Transverse colon (tissue), 4 donors: ENCODE data around the gene BCO1. TPM values are rescaled to one million over a fixed set of nuclear protein-coding genes. Genes with fewer than 3 reads are reported as not detected.

ENCODE experiments used
- DNase-seq: peaks from one replicate; pipeline ENCODE4 v3.0.0-alpha.2; 2019
- H3K27ac ChIP-seq, 4 donors: fragments of 200-600 bp; sonication (generic); 2 replicates each; pipeline ENCODE4 v1.5.1; 2016 to 2018; ENCODE audit warnings: inconsistent platforms in 4 of 4
- H3K27me3 ChIP-seq: fragments of 200-600 bp; sonication (generic); 2 replicates; pipeline ENCODE4 v1.5.1; 2017; ENCODE audit warnings: inconsistent platforms
- H3K36me3 ChIP-seq, 4 donors: fragments of 200-600 bp; sonication (generic); 2 replicates each; pipeline ENCODE4 v1.5.1; 2017 to 2019; ENCODE audit warnings: inconsistent platforms in 4 of 4
- H3K4me1 ChIP-seq, 4 donors: fragments of 200-600 bp; sonication (generic); 2 replicates each; pipeline ENCODE4 v1.5.1; 2017 to 2020; ENCODE audit warnings: inconsistent platforms in 4 of 4
- H3K4me3 ChIP-seq, 4 donors: fragments of 200-600 bp; sonication (generic); 1 replicate in 1 of 4; 2 replicates in 3 of 4; pipeline versions ENCODE4 v1.5.1 to v1.6.1; 2017 to 2019; ENCODE audit warnings: inconsistent platforms in 4 of 4
- H3K9me3 ChIP-seq, 2 donors: fragments of 200-600 bp; sonication (generic); 2 replicates each; pipeline ENCODE4 v1.5.1; 2017 to 2019; ENCODE audit warnings: inconsistent platforms in 2 of 2
- EP300 ChIP-seq: sonication (generic); formaldehyde crosslinking; IDR thresholded peaks from one replicate; pipeline ENCODE4 v1.6.1; 2017; ENCODE audit warnings: antibody characterized with exemption, low read depth
- POLR2A ChIP-seq: fragments of 450-650 bp; IDR thresholded peaks from one replicate; pipeline ENCODE4 v1.6.1; 2016; ENCODE audit warnings: antibody characterized with exemption, mild to moderate bottlenecking, moderate library complexity
- POLR2AphosphoS5 ChIP-seq, 3 donors: sonication (generic); formaldehyde crosslinking; IDR thresholded peaks; one replicate each; pipeline ENCODE4 v1.6.1; 2016; ENCODE audit warnings: antibody characterized with exemption in 3 of 3
- WGBS, 2 donors: methylation state at CpG; one replicate each; pipeline ENCODE4 v1.1.5; 2018; ENCODE audit warnings: low coverage in 1 of 2; 5-methylcytosine and 5-hydroxymethylcytosine counted together
- in situ Hi-C, 4 donors: fragments of 200-750 bp; cut with MboI; loops; one replicate each; pipeline versions ENCODE4 v1.15.0 to v1.15.1; 2017; ENCODE audit warnings: low sequenced_read_pairs in 3 of 4, low pct_ligation_motif_present in 1 of 4, low pct_unique_long_range_greater_than_20kb in 1 of 4
- intact Hi-C: fragments of 100-400 bp; cut with DNase I; formaldehyde crosslinking; loops from one replicate; pipeline ENCODE4 v1.15.1; 2023; ENCODE audit warnings: low total_unique reads
- total RNA-seq, 4 donors: library from RNA; depleted of rRNA; stranded (reverse); fragments of >200 nt; gene quantifications; one replicate each; pipeline ENCODE4 v1.1.0, GENCODE V29; 2016
- TF ChIP-seq, protein P1 (sequence below), 5 experiments: fragments of 200-600 bp in 3 of 5; fragments of 450-650 bp in 2 of 5; sonication (generic) in 3 of 5; IDR thresholded peaks; 1 replicate in 2 of 5; 2 replicates in 3 of 5; pipeline ENCODE4 v1.5.1; 2016 to 2017; ENCODE audit warnings: antibody characterized with exemption in 5 of 5, inconsistent platforms in 3 of 5, mild to moderate bottlenecking in 2 of 5, moderate library complexity in 1 of 5

Gene BCO1
- total RNA-seq, 4 donors from 2014 or later, result 1.6 to 18.3 (median 4.0) TPM

DNA sequence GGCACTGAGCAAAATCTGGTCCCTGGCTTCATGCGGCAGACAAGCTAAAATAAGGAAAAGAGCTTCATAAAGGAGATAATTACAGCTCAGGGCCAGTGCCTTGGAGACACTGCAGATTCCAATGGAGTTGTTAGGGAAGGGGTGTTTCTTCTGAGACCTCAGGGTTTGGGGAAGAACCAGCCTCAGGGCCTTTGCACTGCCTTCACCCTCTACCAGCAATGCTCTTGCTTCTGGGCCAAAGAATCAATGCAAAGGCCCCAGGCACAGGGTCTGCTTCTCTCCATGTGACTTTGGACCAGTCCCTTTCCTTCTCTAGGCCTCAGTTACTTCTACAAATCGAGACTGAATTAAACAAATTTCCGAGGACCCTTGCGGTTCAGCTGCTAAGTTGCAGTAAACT is 40.0 kb downstream of the BCO1 start:
- no peak overlapping the region for H3K27ac ChIP-seq
- WGBS, 2 donors, result 40 to 86% methylated on average over 1 to 4 of the region's 4 CpGs
- intact Hi-C loops (no loop called here), in situ Hi-C loops (no loop called here)
- DNase-seq, result no peak
- no peak overlapping the region for H3K4me3 ChIP-seq
- H3K27me3 ChIP-seq, result no peaks in the 10 kb centered on the region
- H3K36me3 ChIP-seq, result no peaks in the 10 kb centered on the region
- H3K9me3 ChIP-seq, result no peaks in the 10 kb centered on the region
- H3K4me1 ChIP-seq, result peaks cover 5 to 44% (median 31%) of the 10 kb centered on the region in 4 donors
- no peak for TF ChIP-seq POLR2AphosphoS5 (IDR thresholded peaks at IDR 0.05)
- TF ChIP-seq, protein P1, sequence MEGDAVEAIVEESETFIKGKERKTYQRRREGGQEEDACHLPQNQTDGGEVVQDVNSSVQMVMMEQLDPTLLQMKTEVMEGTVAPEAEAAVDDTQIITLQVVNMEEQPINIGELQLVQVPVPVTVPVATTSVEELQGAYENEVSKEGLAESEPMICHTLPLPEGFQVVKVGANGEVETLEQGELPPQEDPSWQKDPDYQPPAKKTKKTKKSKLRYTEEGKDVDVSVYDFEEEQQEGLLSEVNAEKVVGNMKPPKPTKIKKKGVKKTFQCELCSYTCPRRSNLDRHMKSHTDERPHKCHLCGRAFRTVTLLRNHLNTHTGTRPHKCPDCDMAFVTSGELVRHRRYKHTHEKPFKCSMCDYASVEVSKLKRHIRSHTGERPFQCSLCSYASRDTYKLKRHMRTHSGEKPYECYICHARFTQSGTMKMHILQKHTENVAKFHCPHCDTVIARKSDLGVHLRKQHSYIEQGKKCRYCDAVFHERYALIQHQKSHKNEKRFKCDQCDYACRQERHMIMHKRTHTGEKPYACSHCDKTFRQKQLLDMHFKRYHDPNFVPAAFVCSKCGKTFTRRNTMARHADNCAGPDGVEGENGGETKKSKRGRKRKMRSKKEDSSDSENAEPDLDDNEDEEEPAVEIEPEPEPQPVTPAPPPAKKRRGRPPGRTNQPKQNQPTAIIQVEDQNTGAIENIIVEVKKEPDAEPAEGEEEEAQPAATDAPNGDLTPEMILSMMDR (IDR thresholded peaks at IDR 0.05), result no peak
- TF ChIP-seq EP300, result no peak
- no peak for TF ChIP-seq POLR2A

DNA sequence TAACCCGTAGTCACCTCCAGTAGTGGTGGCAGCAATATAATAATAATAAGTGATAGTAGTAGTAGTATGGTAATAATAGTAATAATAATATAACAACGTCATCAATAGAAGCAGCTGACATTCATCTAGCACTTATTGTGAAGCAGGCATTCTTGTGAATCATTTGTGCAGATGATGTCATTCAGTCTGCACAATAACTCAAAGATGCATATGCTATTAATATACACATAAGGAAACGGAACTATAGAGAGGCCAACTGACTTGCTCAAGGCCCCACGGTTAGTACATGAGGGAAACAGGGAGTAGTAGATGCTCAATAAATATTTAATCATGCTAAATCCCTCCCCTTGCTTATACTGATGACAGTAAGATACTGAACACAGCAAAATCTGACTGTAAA is 40.9 kb downstream of the BCO1 start:
- WGBS, 2 donors, result 56 to 68% methylated on average over 4 of the region's 4 CpGs
- Histone ChIP-seq H3K27me3 (no peaks in the 10 kb centered on the region), H3K4me3 (no peak overlapping the region), H3K4me1 (peaks cover 5 to 37% (median 26%) of the 10 kb centered on the region in 4 donors), H3K27ac (no peak overlapping the region), H3K36me3 (no peaks in the 10 kb centered on the region), H3K9me3 (no peaks in the 10 kb centered on the region)
- intact Hi-C loops (no loop called here), in situ Hi-C loops (no loop called here)
- no peak for DNase-seq
- TF ChIP-seq POLR2A, result no peak

DNA sequence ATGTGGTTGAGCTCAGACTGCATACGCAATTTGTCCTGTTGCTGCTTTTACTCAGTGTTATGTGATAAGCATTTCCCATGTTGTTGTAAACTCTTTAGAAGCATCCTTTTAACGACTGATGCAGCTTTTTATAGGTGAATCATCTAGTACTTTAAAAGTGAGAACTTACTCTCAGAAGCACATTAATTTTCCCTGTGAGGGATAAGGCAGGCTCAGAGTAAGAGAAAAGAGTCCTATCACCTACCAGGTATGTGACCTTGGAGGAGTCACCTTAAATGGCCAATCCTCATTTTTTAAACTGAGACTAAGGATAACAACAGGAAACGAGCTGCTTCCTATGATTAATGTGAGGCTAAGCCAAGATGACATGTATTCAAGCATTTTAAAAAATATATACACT is 41.9 kb downstream of the BCO1 start:
- 32 to 54% methylated on average over 3 of the region's 3 CpGs for WGBS, 2 donors
- H3K4me1 ChIP-seq, result peaks cover 2 to 27% (median 16%) of the 10 kb centered on the region in 4 donors
- TF ChIP-seq EP300, result no peak
- TF ChIP-seq, protein P1 (IDR thresholded peaks at IDR 0.05), result no peak
- TF ChIP-seq POLR2AphosphoS5 (IDR thresholded peaks at IDR 0.05), result no peak
- TF ChIP-seq POLR2A, result no peak
- intact Hi-C loops, result no loop called here
- DNase-seq, result no peak
- H3K27me3 ChIP-seq, result no peaks in the 10 kb centered on the region
- in situ Hi-C loops, result no loop called here
- H3K4me3 ChIP-seq, result no peak overlapping the region
- H3K9me3 ChIP-seq, result no peaks in the 10 kb centered on the region
- H3K36me3 ChIP-seq, result no peaks in the 10 kb centered on the region
- no peak overlapping the region for H3K27ac ChIP-seq

DNA sequence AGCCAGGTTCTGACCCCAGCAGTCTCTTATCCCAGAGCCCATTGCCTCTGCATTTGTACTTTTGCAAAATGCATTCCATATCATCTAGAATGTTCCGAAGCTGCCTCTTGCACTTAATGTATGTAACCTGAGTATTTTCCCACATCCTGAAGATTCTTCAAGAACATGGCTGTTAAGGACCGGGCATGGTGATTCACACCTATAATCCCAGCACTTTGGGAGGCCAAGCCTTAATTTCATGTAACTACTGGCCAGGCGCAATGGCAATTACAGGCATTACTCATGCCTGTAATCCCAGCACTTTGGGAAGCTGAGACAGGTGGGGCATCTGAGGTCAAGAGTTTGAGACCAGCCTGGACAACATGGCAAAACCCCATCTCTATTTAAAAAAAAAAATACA is 44.6 kb downstream of the BCO1 start:
- intact Hi-C loops (loop anchor here (1.0 kb wide), 1 partner anchor 15 kb away; no protein-coding TSS in a partner anchor), in situ Hi-C loops (no loop called here)
- Histone ChIP-seq H3K9me3 (no peaks in the 10 kb centered on the region), H3K4me1 (peaks cover 0 to 3% (median 1%) of the 10 kb centered on the region in 4 donors), H3K27me3 (no peaks in the 10 kb centered on the region), H3K27ac (no peak overlapping the region), H3K4me3 (no peak overlapping the region), H3K36me3 (no peaks in the 10 kb centered on the region)
- DNase-seq, result no peak
- no peak for TF ChIP-seq POLR2AphosphoS5 (IDR thresholded peaks at IDR 0.05)
- TF ChIP-seq, protein P1 (IDR thresholded peaks at IDR 0.05), result no peak
- 90% methylated on average over 3 of the region's 3 CpGs; no CpG with 5 or more reads in 1 of the 2 donors for WGBS, 2 donors

DNA sequence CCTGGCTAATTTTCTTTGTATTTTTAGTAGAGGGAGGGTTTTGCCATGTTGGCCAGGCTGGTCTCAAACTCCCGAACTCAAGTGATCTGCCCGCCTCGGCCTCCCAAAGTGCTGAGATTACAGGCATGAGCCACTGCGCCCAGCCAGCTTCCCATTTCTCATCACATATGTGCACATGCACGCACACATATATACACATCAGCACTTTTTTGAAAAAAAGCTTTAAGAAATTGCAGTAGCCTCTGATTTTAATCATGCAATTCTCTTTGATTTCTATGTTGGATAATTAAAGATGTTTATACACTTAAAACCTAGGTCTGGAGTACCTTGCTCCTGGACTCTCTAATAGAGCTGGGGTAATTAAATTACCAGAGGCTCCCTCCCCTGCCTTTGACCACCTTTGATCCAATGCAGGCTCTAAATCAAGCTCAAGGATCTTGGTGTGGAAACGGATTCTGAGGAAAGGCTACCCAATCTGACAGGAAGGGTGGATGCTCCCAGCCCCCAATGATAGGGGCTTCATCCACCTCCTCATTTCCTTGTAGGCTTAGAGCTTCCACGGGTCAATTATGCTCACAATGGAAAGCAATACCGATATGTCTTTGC is 46.6 kb downstream of the BCO1 start:
- H3K4me3 ChIP-seq, result no peak overlapping the region
- DNase-seq, result no peak
- H3K4me1 ChIP-seq, result no peaks in the 10 kb centered on the region
- no peaks in the 10 kb centered on the region for H3K27me3 ChIP-seq
- H3K36me3 ChIP-seq, result no peaks in the 10 kb centered on the region
- TF ChIP-seq POLR2AphosphoS5 (IDR thresholded peaks at IDR 0.05) (no peak), EP300 (no peak), POLR2A (no peak)
- TF ChIP-seq, protein P1 (IDR thresholded peaks at IDR 0.05), result no peak
- 76% methylated on average over 8 of the region's 8 CpGs; no CpG with 5 or more reads in 1 of the 2 donors for WGBS, 2 donors
- H3K9me3 ChIP-seq, result no peaks in the 10 kb centered on the region
- in situ Hi-C loops (no loop called here), intact Hi-C loops (no loop called here)
- no peak overlapping the region for H3K27ac ChIP-seq
